ENCODE measurements around the gene NEURL1.
"Not testable (repeated sequence)": the region's sequence is repeated elsewhere in the genome, so short reads cannot be mapped to it uniquely, and the experiment has no call there.

Gene NEURL1

DNA sequence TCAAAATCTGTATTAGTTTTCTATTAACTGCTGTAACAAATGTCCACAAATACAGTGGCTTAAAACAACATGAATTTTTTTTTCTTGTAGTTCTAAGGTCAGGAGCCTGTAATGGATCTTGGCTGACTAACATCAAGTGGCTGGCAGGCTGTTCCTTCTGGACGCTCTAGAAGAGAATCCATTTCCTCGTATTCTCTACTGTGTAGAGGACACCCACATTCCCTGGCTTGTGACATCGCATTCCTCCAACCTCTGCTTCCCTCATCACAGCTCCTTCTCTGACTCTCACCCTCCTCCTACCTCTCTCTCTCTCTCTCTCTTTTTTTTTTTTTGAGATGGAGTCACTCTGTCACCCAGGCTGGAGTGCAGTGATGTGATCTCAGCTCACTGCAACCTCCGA, 30.0 kb upstream of the NEURL1 start:
- no peak for DNase-seq

DNA sequence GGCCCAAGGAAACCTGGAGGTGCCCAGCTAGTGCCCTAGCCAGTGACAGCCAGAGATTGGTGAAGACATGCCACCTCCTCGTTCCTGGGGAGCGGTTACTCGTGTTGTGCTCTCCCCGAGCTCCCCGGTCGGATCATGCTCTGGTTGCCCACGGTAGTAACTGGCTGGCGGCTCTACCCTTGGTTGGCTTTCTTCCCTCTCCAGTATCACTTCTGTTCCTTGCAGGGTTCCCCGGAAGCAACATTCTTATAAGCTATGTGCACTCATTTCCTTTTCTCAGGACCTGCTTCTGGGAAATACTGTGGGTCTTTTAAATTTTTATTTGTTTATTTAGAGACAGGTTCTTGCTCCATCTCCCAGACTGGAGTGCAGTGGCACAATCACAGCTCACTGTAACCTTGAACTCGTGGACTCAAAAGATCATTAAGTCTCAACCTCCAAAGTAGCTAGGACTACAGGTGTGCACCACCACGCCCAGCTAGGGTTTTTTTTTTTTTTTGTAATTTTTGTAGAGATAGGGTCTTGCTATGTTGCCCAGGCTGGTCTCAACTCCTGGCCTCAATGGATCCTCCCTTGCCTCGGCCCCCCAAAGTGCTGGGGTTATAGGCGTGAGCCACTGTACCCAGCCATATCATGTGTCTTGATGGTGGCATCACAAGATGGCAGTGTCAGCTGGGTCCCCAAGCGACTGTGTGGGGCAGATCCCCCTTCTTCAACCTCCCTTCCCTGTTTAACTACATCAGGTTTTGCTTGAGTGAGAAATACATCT, 27.9 kb upstream of the NEURL1 start:
- DNase-seq: no peak

DNA sequence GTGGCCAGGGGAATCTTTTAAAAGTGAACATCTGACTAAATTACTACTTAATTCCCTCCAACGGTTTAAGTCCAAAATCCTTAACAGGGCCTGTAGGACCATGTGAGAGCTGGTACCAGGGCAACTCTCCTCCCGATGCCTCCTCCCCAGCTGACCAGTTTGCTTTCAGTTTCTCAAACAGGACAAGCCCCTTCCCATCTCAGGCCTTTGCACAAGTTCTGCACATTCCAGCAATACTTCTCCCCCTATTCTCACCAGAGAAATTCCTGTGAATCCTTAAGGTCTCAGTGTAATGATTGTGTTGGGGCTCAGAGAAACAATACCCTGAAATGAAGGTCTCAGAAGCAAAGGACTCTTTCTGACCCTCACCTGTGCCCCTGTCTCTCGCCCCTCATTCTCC, 26.8 kb upstream of the NEURL1 start:
- DNase-seq: no peak

DNA sequence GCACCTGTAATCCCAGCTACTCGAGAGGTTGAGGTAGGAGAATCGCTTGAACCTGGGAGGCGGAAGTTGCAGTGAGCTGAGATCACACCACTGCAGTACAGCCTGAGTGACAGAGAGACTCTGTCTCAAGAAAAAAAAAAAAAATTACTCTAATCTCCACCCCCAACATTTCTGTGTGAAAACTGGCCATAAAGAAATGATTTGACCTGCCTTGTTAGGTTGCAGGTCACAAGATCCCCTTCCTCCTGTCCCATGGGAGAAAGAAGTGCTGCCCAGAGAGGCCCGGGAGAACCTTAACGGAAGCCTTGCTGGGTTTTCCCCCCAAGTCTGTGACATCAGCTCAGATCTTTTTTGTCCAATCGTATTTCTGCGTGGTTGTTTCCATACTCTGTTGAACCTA, 26.1 kb upstream of the NEURL1 start:
- no peak for DNase-seq

DNA sequence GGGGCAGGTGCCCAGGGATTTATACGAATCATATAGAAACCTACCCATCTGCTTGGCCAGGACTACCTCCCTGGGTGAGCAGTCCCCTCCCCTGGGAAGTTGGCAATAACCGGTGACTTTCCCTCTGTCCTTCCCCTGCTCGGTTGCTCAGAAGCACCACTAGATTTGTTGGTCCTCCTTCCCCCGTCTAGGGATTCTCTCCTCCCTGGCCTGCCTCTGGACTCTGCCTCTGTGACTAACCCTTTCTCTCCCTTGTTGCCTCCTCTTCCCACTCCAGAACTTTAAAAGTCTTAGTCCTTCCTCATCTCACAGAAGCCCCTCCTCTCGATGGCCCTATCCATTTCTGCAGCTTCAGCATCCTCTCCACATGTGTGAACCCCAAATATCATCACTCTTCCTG, 24.3 kb upstream of the NEURL1 start:
- DNase-seq: no peak

DNA sequence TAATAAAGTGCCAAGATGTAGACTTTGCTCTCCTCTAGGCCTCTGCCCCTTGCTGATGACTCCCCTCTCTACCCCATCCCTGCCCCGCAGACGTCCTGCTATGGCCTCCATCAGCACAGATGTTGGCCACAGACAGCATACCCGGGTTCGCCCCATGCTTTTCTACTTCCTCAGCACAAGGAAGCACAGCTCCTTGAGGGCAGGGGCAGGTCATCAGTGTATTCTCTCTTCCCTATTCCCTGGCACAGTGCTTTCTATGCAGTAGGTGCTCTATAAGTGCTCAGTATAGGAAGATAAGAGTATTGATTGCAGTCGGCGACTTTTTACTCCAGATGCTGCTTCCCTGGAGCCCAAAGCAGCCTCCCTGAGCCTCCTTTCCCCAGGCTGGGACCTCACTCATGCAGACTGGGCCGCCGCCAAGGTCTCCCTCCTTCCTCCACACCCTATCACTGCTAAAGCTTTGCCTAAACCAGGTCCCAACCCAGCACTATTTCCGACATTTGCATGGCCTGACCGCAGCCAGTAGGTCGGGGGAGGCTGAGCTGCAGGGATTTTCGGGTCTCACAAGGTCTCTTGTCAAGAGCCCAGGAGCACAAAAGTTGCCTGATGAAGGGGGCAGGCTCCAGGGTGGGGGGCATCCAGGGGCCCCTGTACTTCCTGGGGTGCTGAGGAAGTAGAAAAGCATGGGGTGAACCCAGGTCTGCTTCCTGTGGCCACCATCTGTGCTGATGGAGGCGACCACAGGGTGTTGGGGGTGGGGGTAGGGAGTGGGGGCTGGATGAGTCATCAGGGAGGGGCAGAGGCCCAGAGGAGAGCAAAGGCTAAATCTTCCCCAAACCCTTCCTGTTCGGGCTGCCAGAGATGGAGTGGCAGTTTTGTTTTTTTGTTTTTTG, 22.5 kb upstream of the NEURL1 start:
- no peak for DNase-seq

DNA sequence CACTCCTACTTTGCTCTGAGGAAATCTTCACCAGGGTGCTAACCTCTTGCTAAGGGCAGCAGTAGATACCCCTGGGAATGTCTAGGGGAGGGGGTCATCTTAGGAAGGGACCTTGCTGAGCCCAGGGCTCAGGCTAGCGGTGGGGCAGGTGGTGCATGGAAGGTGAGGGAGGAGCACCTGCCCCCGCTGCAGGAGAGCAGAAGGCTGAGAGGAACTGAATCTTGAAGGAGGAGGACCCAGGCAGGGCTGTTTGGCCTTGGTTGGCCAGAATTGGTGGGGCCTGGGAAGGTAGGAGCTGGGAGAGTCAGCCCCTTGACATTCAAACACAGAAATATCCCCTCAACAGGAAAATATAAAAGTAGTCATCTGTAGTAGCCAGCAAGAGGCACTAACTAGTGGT, 21.5 kb upstream of the NEURL1 start:
- no peak for DNase-seq

DNA sequence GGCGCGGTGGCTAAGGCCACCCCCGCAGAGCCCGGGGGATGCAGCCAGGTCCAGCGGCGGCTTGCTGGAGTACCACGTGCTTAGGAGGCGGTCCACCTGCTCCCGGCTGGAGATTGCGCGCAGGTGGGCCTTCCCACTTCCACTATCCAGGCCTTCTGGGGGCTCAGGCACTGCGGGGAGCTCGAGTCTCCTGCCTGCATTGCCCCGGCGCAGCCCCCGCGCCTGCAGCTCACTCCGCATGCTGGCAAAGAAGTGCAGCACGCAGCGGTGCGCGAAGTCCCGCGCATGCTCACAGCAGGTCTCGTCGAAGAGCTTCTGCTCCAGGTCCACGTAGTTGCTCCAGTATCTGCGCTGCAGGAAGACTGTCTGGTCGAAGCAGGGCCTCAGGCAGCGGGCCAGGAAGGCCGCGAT, 20.2 kb upstream of the NEURL1 start:
- DNase-seq: no peak

DNA sequence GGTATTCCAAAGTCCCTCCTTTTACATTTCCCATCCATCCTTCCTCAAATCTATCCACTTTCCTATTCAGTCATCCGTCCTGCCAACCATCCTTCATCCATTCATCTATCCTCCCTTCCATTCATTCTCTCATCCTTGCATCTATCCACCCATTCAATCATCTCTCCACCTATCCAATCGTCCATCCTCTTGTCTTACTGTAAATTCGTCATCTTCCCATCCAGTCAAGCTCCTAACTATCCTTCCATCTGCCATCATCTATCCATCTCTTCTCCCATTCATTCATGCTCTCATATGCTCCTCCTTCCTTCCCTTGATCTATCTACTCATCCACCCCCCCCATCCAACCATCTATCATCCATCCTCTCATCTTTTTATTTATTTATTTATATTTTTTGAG, 19.4 kb upstream of the NEURL1 start:
- no peak for DNase-seq

DNA sequence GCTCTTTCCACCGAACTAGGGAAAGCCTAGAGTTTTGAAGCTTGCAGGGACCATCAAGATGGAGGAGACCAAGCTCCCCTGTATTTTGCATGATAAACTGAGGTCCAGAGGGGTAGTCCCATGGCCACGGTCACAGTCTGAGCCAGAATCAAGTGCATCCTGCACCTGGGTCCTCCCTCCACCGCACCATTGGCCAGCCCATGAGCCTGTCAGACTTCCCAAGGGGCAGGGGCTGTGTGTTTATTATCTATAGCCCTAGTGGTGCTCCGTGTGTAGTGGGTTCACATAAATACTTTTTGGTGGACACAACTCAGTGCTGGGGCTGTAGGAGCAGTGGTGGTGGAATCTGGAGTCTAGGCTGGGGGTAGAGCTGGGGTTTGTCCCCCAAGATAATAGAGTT, 18.1 kb upstream of the NEURL1 start:
- DNase-seq: no peak

DNA sequence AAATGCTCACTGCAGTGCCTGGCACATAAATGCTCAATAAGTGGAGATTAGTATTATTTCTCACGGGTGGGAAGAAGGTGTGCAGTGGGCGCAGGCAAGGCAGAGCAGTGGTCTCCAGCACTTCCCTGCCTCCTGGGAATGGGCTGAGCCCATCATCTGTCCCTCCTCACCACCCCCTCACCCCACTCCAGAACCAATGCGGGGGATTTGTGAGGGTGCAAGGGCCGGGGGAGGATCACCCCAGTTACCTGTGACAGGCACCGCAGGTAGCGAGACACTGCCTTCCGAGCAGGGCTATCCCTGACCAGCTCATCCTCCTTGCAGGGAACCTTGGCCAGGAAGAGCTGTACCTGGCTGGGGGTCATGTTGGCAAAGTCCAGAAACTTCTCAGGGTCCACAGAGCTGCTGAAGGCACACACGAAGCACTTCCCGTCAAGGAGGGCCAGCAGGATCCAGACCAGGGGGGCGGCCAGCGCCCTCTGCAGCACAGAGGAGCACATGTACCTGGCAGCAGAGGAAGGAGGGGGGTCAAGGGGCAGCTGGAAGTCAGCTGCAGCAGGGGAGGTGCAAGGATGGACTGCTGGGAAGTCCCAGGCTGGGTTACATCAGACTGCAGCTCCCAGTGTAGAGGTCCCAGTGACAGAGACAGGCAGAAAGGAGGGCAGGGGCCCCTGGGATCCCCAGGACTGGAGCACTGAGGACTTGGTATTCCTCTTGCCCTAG, 17.3 kb upstream of the NEURL1 start:
- no peak for DNase-seq

DNA sequence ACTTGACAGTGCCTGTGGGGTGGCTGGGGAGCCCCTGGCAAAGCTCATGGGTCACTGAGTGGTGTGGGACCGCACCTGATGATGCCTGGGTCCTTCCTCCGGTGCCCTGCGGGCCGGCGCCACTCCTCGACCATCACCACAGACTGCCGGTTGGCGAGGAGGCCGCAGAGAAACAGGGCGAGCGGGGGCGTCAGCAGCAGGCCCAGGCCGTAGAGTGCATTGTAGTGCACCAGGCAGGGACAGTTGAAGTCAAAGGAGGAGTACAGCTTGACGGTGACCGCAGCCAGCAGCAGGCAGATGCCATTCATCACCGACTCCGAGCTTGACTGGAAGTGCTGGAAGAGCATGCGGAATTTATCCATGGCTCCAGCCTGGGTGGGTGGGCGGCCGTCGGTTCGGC, 14.8 kb upstream of the NEURL1 start:
- no peak for DNase-seq

DNA sequence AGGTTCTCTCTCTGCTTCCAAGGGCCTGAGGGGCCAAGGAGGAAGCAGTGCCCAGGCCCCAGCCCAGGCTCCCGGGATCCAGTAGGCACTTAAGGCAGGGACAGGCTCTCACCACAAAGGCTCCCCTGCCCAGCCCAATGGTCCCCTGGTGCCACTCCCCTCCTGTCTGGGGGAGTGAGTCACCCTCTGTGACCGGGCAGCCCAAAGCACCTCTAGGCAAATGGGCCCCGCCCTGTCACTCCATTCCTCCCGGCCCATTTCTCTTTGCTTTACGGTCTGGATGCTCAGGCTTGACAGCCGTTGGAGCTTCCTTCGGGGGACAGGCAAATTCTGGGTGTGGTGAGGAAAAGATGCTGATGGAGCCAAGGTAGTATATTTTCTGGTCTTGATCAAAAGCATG, 14.4 kb upstream of the NEURL1 start, which contains the start of gene CALHM3:
Gene CALHM3, minus strand, starts transcription at position 106 of the 400 bp plus-strand sequence. CDS start 208 bp downstream, outside the sequence.
- DNase-seq: no peak

DNA sequence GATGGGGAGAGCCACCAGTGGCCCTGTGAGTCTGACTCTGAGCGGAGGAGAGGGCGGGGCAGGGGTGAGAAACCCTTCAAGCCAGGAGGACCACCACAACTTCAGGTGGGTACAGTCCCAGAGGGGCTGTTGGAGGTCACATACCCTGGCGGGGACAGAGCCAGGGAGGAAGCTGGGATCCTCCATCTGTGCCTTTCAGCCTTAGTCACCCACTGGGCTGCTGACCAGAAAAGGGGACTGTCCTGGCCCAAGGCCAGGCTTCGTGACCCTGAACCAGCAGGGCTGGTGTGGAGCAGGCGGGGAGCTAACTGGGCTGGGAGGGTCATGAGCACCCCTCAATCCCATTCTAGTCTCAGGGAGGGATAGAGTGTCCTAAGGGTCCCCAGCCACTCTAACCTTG, 13.0 kb upstream of the NEURL1 start:
- DNase-seq: no peak

DNA sequence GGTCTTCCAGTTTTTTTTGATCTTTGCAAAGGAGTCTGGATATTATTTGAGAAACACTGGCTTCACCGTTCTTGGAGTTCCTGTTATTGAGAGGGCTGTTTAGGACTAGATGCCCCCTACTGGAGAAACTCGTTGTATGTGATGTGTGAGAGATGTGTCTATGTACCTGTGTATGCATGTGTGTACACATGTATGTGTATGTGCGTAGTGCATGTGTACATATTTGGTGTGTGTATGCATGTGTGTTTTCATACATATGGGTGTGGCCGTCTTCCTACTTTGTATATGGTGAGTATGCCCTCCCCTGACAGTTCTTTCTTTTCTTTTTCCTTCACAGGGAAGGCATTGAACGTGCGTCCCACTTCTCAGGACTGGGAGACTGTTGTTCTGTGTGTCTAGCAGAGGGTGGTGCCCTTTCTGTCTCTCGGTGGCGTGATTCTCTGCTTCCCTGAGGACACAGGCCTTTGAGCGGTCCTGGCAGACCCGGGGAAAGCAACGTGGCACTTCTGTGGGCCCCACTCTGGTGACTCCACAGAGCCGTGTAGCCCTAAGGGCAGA, 11.5 kb upstream of the NEURL1 start:
- peak; percentile 73 for DNase-seq

DNA sequence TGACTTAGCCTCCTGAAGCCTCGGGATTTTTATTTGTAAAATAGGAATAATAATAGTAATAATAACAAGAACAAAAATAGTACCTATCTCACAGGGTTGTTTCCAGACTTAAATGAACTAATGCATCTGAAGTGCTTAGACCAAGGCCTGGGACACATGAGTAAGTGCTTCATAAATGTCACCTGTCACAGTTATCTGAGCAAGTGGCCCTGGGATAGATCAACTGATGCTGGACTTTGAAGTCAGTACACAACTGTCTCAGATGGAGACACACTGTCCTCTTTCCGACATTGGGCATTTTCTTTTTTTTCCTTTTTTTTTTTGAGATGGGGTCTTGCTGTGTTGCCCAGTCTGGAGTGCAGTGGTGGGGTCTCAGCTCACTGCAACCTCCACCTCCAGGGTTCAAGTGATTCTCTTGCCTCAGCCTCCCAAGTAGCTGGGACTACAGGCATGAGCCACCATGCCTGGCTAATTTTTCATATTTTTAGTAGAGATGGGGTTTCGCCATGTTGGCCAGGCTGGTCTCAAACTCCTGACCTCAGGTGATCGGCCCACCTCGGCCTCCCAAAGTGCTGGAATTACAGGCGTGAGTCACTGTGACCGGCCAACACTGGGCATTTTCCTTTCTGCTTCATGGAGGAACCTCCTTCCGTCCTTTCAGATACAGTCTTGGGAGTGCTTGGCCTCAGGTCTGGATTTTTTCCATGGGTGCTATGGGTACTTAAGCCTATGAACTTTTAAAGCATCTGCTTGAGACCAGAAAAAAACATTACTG, 6.7 kb upstream of the NEURL1 start:
- DNase-seq: not testable (repeated sequence)

DNA sequence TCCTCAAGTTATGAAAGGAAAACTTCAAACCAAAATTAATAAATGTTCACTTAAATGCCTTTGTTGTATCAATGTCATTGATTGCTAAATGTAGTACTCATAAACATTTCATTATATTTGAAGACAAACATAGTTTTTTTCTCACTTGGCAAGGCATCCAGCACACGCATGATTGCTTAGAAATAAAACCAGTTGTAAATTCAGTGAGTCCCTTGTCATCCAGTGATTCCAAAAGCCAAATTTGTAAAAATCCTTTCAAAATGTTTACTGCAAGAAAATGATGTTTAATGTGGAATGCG, 6.1 kb upstream of the NEURL1 start:
- no peak for DNase-seq

DNA sequence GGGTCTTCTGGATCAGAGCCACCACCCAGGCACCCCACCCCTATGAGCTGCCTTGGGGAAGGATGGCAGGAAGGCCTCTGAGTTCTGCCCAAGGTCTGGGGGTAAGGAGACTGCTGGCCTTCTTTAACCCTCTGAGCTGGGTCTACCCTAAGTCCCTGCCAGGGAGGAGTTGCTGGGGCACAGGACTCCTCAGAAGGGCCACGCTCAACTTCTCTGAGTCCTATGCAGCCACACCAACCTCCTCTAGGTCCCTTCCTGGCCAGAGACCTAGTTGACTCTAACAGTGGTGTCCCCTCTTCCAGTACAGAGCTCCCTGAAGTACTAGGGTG, 2.6 kb upstream of the NEURL1 start:
- DNase-seq: no peak

DNA sequence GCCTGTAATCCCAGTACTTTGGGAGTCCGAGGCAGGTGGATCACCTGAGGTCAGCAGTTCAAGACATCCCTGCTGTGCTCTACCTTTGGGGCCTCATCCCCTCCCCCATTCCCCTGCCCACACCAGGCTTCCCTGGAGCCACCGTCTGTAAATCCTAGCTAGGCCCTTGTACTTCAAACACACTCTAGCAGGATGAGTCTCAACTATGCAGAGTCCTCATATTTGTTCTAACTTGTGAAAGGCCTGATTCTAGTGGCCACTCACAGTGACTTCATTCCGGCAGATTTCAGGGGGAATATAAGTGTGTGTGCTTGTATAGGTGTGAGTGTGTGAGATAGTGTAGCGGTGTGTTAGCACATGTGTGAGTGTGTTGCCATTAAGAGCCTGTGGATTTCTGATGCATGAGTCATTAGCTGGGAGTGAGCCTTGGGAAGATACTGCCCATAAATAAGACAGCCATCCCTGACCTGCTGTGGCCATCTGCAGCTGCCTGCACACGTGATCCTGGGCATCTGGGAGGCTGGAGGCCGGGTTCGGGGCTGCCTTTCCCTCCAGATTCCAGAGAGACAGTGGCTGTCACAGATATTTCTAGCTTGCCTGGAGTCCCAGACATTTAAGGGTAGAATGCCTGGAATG, 1.7 kb upstream of the NEURL1 start:
- DNase-seq: no peak

DNA sequence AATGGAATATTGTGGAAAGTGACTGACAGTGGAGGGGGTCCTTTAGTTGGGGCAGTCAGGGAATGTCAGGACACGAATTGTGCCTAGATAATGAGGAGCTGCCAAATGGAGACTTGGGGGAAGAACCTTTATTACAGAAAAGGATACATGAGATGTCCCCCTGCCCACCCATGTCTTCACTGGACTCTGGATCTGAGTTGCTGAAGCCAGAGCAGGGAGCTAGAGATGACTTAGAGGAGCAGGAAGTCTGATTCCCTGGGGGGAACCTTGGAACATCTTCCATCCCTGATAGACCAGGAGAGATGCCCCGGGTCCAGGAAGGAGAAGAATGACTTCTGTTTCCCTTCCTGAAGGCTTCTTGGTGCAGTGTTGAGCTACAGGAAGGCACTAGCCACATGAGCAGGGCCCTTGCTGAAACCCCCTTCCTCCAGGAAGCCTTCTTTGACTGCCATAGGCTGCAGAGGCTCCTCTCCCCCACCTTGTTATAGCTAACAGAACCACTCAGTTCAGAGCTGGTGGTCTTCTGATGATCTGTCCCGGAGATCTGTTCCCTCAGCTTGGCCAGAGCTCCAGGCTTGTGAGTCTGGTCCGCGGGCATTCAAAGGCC, 747 bp upstream of the NEURL1 start:
- no peak for DNase-seq

DNA sequence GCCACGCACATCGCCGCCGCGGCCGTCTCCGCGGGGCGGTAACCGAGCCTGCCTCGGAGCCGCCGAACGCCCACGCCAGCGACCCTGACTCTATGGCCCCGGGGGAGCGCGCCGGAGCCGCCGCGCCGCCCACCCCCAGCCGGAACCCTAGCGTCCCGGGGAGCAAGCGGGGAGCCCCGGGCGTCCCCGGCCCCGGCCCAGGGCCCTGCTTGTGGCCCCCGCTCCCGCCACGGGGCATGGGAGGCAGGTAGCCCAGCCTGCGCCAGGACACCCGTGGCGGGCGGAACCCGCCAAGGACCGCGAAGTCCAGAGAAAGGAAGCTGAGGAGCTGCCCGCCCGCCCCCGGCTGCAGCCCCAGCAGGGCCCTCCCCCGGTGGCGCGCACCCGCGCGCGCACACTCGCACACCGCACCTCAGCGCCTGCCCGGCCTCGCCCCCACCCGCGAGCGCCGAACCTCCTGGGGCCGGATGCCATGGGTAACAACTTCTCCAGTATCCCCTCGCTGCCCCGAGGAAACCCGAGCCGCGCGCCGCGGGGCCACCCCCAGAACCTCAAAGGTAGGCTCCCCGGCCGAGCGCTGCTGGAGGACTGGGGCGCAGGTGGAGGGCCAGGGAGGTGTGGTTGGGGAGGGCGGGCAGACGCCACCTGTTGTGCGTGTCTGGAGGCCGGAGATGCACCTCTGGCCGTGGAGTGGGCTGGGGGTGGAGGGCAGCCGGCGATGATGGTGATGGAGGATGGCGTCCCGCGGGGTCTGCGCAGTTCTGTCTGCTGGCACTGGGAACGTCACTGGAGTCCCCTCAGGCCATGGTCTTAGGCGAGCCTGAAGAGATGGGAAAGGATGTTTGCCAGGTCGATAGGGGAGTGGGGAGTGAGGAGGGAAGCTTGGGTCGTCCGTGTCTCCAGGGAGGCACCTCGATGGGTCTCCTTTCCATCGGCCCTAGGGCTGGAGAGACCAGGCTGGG, 692 bp downstream of the NEURL1 start:
- no peak for DNase-seq
